CD14-positive monocyte (primary cell): ENCODE data around the gene PGLYRP2. TPM values are rescaled to one million over a fixed set of nuclear protein-coding genes. Genes with fewer than 3 reads are reported as not detected.
"Not testable (repeated sequence)": the region's sequence is repeated elsewhere in the genome, so short reads cannot be mapped to it uniquely, and the experiment has no call there.

Source experiments
- DNase-seq, 3 donors: peaks; one replicate each; pipeline ENCODE4 v3.0.0-alpha.2; 2011 to 2022
- H2AFZ ChIP-seq: 2 replicates; pipeline ENCODE4 v1.6.0; 2012; ENCODE audit warnings: mild to moderate bottlenecking, low read depth, low read length, inconsistent platforms; ENCODE audit not compliant: insufficient read depth, poor library complexity, severe bottlenecking
- H3K27ac ChIP-seq, 2 donors: 1 replicate in 1 of 2; 2 replicates in 1 of 2; pipeline ENCODE4 v1.5.1; 2012 to 2013; ENCODE audit warnings: low read length in 2 of 2, control low read depth in 1 of 2, inconsistent platforms in 1 of 2, low read depth in 1 of 2, mild to moderate bottlenecking in 1 of 2
- H3K27me3 ChIP-seq, 2 donors: one replicate each; pipeline versions ENCODE4 v1.6.0 to v1.6.1; 2011 to 2013; ENCODE audit warnings: low read length in 2 of 2; ENCODE audit not compliant: control insufficient read depth in 2 of 2, insufficient read depth in 2 of 2
- H3K36me3 ChIP-seq, 2 donors: replicated peaks in 1 of 2; 1 replicate in 1 of 2; 2 replicates in 1 of 2; pipeline versions ENCODE4 v1.5.1 to v1.6.1; 2012 to 2013; ENCODE audit warnings: low read length in 2 of 2, control low read depth in 1 of 2, inconsistent platforms in 1 of 2, mild to moderate bottlenecking in 1 of 2; ENCODE audit not compliant: insufficient read depth in 2 of 2, control insufficient read depth in 1 of 2
- H3K4me1 ChIP-seq, 2 donors: 1 replicate in 1 of 2; 2 replicates in 1 of 2; pipeline versions ENCODE4 v1.5.1 to v1.6.1; 2012 to 2013; ENCODE audit warnings: low read length in 2 of 2, control low read depth in 1 of 2, inconsistent platforms in 1 of 2, mild to moderate bottlenecking in 1 of 2, moderate library complexity in 1 of 2; ENCODE audit not compliant: insufficient read depth in 2 of 2, control insufficient read depth in 1 of 2
- H3K4me2 ChIP-seq: replicated peaks from 2 replicates; pipeline ENCODE3; 2012; ENCODE audit warnings: low read length, moderate library complexity, mild to moderate bottlenecking; ENCODE audit not compliant: poor library complexity, severe bottlenecking; ENCODE audit errors: extremely low read depth
- H3K4me3 ChIP-seq, 3 experiments: fragments of 200-600 bp in 1 of 3; sonication (generic) in 1 of 3; replicated peaks in 1 of 3; 1 replicate in 2 of 3; 2 replicates in 1 of 3; pipeline ENCODE4 v1.5.1; 2011 to 2013; ENCODE audit warnings: low read length in 3 of 3, mild to moderate bottlenecking in 3 of 3, control low read depth in 2 of 3, low read depth in 2 of 3, inconsistent platforms in 1 of 3, moderate library complexity in 1 of 3
- H3K79me2 ChIP-seq: 2 replicates; pipeline ENCODE4 v1.6.0; 2012; ENCODE audit warnings: mild to moderate bottlenecking, control low read depth, inconsistent platforms, low read length, moderate library complexity; ENCODE audit not compliant: insufficient read depth
- H3K9ac ChIP-seq: 2 replicates; pipeline ENCODE4 v1.6.0; 2017; ENCODE audit warnings: low read length, mild to moderate bottlenecking; ENCODE audit not compliant: insufficient read depth, poor library complexity, severe bottlenecking
- H3K9me3 ChIP-seq, 2 donors: replicated peaks in 1 of 2; 1 replicate in 1 of 2; 2 replicates in 1 of 2; pipeline versions ENCODE4 v1.5.1 to v1.6.1; 2012 to 2013; ENCODE audit warnings: low read length in 2 of 2, control low read depth in 1 of 2; ENCODE audit not compliant: control insufficient read depth in 1 of 2, insufficient read depth in 1 of 2
- H4K20me1 ChIP-seq: 2 replicates; pipeline ENCODE4 v1.6.0; 2012; ENCODE audit warnings: mild to moderate bottlenecking, low read length, control low read depth, moderate library complexity; ENCODE audit not compliant: insufficient read depth
- H3K27ac Mint-ChIP-seq, 7 donors: one replicate each; pipeline ENCODE4 v1.8.0; 2020; ENCODE audit warnings: mild to moderate bottlenecking in 7 of 7, mixed read lengths in 7 of 7, moderate library complexity in 6 of 7, inconsistent platforms in 2 of 7
- H3K27me3 Mint-ChIP-seq, 3 donors: one replicate each; pipeline ENCODE4 v1.8.0; 2021 to 2022; ENCODE audit warnings: low read depth in 3 of 3, mild to moderate bottlenecking in 3 of 3, mixed read lengths in 3 of 3, moderate library complexity in 3 of 3, inconsistent platforms in 1 of 3
- H3K36me3 Mint-ChIP-seq, 2 donors: one replicate each; pipeline ENCODE4 v1.8.0; 2020; ENCODE audit warnings: mixed read lengths in 2 of 2, inconsistent platforms in 1 of 2, mild to moderate bottlenecking in 1 of 2
- H3K4me1 Mint-ChIP-seq: one replicate; pipeline ENCODE4 v1.8.0; 2020; ENCODE audit warnings: mild to moderate bottlenecking, mixed read lengths
- H3K4me3 Mint-ChIP-seq, 2 donors: one replicate each; pipeline ENCODE4 v1.8.0; 2020; ENCODE audit warnings: mild to moderate bottlenecking in 2 of 2, mixed read lengths in 2 of 2, moderate library complexity in 1 of 2
- H3K9me3 Mint-ChIP-seq, 7 donors: one replicate each; pipeline ENCODE4 v1.8.0; 2020 to 2022; ENCODE audit warnings: mixed read lengths in 7 of 7, mild to moderate bottlenecking in 6 of 7, moderate library complexity in 6 of 7, inconsistent platforms in 2 of 7
- CTCF ChIP-seq: fragments of 200-600 bp; IDR thresholded peaks from one replicate; pipeline ENCODE4 v1.8.0; 2022; ENCODE audit warnings: antibody characterized with exemption, mild to moderate bottlenecking
- WGBS: methylation state at CpG from one replicate; pipeline ENCODE4 v1.1.5; 2013; ENCODE audit warnings: missing lambda C conversion rate; ENCODE audit not compliant: insufficient coverage; 5-methylcytosine and 5-hydroxymethylcytosine counted together
- intact Hi-C, 2 donors: fragments of 100-400 bp; cut with micrococcal nuclease; formaldehyde crosslinking; loops; one replicate each; pipeline versions ENCODE4 v1.15.0 to v1.15.1; 2023
- polyA plus RNA-seq, 3 donors: library from polyadenylated mRNA; depleted of rRNA in 1 of 3; unstranded in 2 of 3; stranded (reverse) in 1 of 3; fragments of 300-500 nt in 2 of 3; fragments of >200 nt in 1 of 3; fragmentation: Illumina TruSeq in 2 of 3; gene quantifications; 1 replicate in 2 of 3; 2 replicates in 1 of 3; pipeline ENCODE4 v1.2.3, GENCODE V29; 2012 to 2021

PGLYRP2 gene
- polyA plus RNA-seq, 3 donors: 0.03 to 0.32 (median 0.15) TPM

- Histone ChIP-seq H3K9me3 (peaks cover 0 to 3% of the 10 kb centered on the region in 2 donors), H3K36me3 (no peaks in the 10 kb centered on the region), H3K4me1 (no peaks in the 10 kb centered on the region), H3K9ac (no peak overlapping the region), H3K79me2 (no peaks in the 10 kb centered on the region), H2AFZ (no peak overlapping the region), H3K27me3 (no peaks in the 10 kb centered on the region), H3K4me2 (no peak overlapping the region), H3K4me3 (no peak overlapping the region), H4K20me1 (no peaks in the 10 kb centered on the region), H3K27ac (no peak overlapping the region)
- no peak overlapping the region for H3K27ac Mint-ChIP-seq
- DNase-seq: no peak
- WGBS: 82% methylated on average over 2 of the region's 4 CpGs
- no peak overlapping the region for H3K4me3 Mint-ChIP-seq
- H3K36me3 Mint-ChIP-seq: no peaks in the 10 kb centered on the region
- peaks cover 3 to 9% (median 6%) of the 10 kb centered on the region in 7 donors for H3K9me3 Mint-ChIP-seq
- no peak for TF ChIP-seq CTCF
- peaks cover 0 to 6% (median 0%) of the 10 kb centered on the region in 3 donors for H3K27me3 Mint-ChIP-seq
- no peaks in the 10 kb centered on the region for H3K4me1 Mint-ChIP-seq
- intact Hi-C loops: no loop called here
Measured at GRCh38 chr19:15487038-15487437, 7.7 kb upstream of the PGLYRP2 start.

- H4K20me1 ChIP-seq, H3K4me1 ChIP-seq, H3K9me3 ChIP-seq, H3K36me3 ChIP-seq, H3K4me3 Mint-ChIP-seq, H3K79me2 ChIP-seq, H2AFZ ChIP-seq, H3K27ac Mint-ChIP-seq, H3K27me3 Mint-ChIP-seq, H3K4me1 Mint-ChIP-seq, H3K36me3 Mint-ChIP-seq, intact Hi-C loops, H3K4me2 ChIP-seq, H3K9me3 Mint-ChIP-seq, DNase-seq, H3K4me3 ChIP-seq, H3K27me3 ChIP-seq, H3K27ac ChIP-seq, H3K9ac ChIP-seq: not testable (repeated sequence)
- 95% methylated on average over 5 of the region's 5 CpGs for WGBS
Measured at GRCh38 chr19:15485768-15486167, 6.5 kb upstream of the PGLYRP2 start.

- not testable (repeated sequence) for H3K79me2 ChIP-seq, H2AFZ ChIP-seq, H3K27me3 Mint-ChIP-seq, H4K20me1 ChIP-seq, H3K4me1 Mint-ChIP-seq, DNase-seq, H3K27me3 ChIP-seq, H3K9me3 ChIP-seq, H3K4me3 Mint-ChIP-seq, H3K9me3 Mint-ChIP-seq, H3K27ac ChIP-seq, H3K27ac Mint-ChIP-seq, H3K36me3 Mint-ChIP-seq, H3K9ac ChIP-seq, H3K4me2 ChIP-seq, H3K4me1 ChIP-seq, H3K36me3 ChIP-seq, H3K4me3 ChIP-seq
- 100% methylated on average over 1 of the region's 7 CpGs for WGBS
- intact Hi-C loops: loop anchor here in 1 of 2 donors (5.0 kb wide), 1 partner anchor 71 kb away; no protein-coding TSS in a partner anchor
Measured at GRCh38 chr19:15480996-15481395, 1.7 kb upstream of the PGLYRP2 start.
